ENCODE data around the gene SCYGR2.

DNA sequence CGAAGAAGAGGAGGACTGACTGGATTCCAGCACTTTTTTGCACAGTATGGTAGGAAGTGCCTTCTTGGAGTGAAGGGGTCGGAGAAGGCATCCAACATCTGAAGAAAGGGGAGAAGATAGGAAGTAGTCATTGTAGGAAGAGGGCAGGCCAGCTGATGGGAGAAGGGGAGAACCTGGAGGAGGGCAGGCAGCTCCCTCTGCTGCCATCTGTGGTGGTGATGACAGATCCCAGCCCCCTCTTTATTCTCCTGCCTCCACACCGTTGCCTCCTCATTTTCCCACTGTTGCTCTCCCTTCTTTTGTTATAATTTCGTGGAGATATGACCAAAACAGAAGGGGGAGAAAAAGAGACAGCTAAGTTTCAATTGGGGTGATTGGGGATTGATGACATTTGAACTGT is 2.9 kb upstream of the SCYGR2 start:
- TF ChIP-seq, protein P1, sequence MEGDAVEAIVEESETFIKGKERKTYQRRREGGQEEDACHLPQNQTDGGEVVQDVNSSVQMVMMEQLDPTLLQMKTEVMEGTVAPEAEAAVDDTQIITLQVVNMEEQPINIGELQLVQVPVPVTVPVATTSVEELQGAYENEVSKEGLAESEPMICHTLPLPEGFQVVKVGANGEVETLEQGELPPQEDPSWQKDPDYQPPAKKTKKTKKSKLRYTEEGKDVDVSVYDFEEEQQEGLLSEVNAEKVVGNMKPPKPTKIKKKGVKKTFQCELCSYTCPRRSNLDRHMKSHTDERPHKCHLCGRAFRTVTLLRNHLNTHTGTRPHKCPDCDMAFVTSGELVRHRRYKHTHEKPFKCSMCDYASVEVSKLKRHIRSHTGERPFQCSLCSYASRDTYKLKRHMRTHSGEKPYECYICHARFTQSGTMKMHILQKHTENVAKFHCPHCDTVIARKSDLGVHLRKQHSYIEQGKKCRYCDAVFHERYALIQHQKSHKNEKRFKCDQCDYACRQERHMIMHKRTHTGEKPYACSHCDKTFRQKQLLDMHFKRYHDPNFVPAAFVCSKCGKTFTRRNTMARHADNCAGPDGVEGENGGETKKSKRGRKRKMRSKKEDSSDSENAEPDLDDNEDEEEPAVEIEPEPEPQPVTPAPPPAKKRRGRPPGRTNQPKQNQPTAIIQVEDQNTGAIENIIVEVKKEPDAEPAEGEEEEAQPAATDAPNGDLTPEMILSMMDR (conservative IDR thresholded peaks at IDR 0.05; ENCODE audit: low read depth, low read length) = no peak
- no peak for TF ChIP-seq EZH2 (IDR thresholded peaks at IDR 0.05; ENCODE audit: low read length, unreplicated experiment)
